Endothelial cell of umbilical vein (primary cell): ENCODE data around the gene RBM6. TPM values are rescaled to one million over a fixed set of nuclear protein-coding genes. Genes with fewer than 3 reads are reported as not detected.

Source experiments
- BruUV-seq: library from RNA; stranded (reverse); fragments of 400-500 nt; replicated peaks from 2 replicates; lab custom pipeline; 2021; lab: Mats Ljungman, UMichigan
- CTCF ChIA-PET: fragments of 300-600, 350-600 bp; sonication (Branson Sonifier 250); formaldehyde crosslinking; loops from one replicate; lab custom pipeline; 2021; ENCODE audit warnings: antibody characterized with exemption, inconsistent platforms; lab: Charles Lee
- POLR2A ChIA-PET: fragments of 300-600, 350-600 bp; sonication (Branson Sonifier 250); formaldehyde crosslinking; loops from one replicate; lab custom pipeline; 2021; ENCODE audit warnings: antibody characterized with exemption, inconsistent platforms; lab: Charles Lee
- DNase-seq: peaks from one replicate; pipeline ENCODE4 v3.0.0-alpha.2; 2011; ENCODE audit warnings: low read depth, low spot score
- FAIRE-seq: peaks from 2 replicates; lab custom pipeline; 2011; peaks lifted over from hg19 to GRCh38; lab: Jason Lieb, UNC
- H2AFZ ChIP-seq: 2 replicates; pipeline ENCODE4 v1.6.0; 2012; ENCODE audit warnings: low read depth, low read length, control low read depth, inconsistent platforms
- H3K27ac ChIP-seq: 2 replicates; pipeline ENCODE4 v1.5.1; 2011; ENCODE audit warnings: low read depth, mild to moderate bottlenecking, control low read depth, low read length, moderate library complexity; ENCODE audit not compliant: insufficient read depth
- H3K27me3 ChIP-seq, 2 experiments: 2 replicates each; pipeline versions ENCODE4 v1.6.0 to v1.6.1; 2011; ENCODE audit warnings: low read length in 2 of 2, mixed read lengths in 1 of 2; ENCODE audit not compliant: control insufficient read depth in 2 of 2, insufficient read depth in 2 of 2
- H3K36me3 ChIP-seq, 2 experiments: 2 replicates in 1 of 2; 3 replicates in 1 of 2; pipeline ENCODE4 v1.5.1; 2011; ENCODE audit warnings: low read length in 2 of 2, mild to moderate bottlenecking in 1 of 2, moderate library complexity in 1 of 2; ENCODE audit not compliant: control insufficient read depth in 2 of 2, insufficient read depth in 2 of 2; ENCODE audit errors: extremely low read depth in 1 of 2
- H3K4me1 ChIP-seq: 3 replicates; pipeline ENCODE4 v1.5.1; 2011; ENCODE audit warnings: mild to moderate bottlenecking, low read length; ENCODE audit not compliant: control insufficient read depth, insufficient read depth; ENCODE audit errors: extremely low read depth
- H3K4me2 ChIP-seq: 2 replicates; pipeline ENCODE4 v1.6.1; 2011; ENCODE audit warnings: low read length, control low read depth, mixed read lengths; ENCODE audit not compliant: insufficient read depth
- H3K4me3 ChIP-seq, 3 experiments: fragments of 200-600 bp in 1 of 3; sonication (generic), shearing (Covaris generic) in 1 of 3; replicated peaks in 1 of 3; 2 replicates each; pipeline ENCODE4 v1.5.1; 2011 to 2016; ENCODE audit warnings: control low read depth in 3 of 3, low read length in 3 of 3, mild to moderate bottlenecking in 2 of 3, inconsistent platforms in 1 of 3, low read depth in 1 of 3, moderate library complexity in 1 of 3; ENCODE audit not compliant: insufficient read depth in 1 of 3
- H3K79me2 ChIP-seq: 2 replicates; pipeline ENCODE4 v1.6.0; 2012; ENCODE audit warnings: low read length, inconsistent platforms; ENCODE audit not compliant: control insufficient read depth, insufficient read depth
- H3K9ac ChIP-seq: replicated peaks from 2 replicates; pipeline ENCODE3; 2011; ENCODE audit warnings: low read length, control low read depth; ENCODE audit not compliant: insufficient read depth; ENCODE audit errors: extremely low read depth
- H3K9me1 ChIP-seq: replicated peaks from 3 replicates; pipeline ENCODE4 v1.6.0; 2011; ENCODE audit warnings: mild to moderate bottlenecking, low read length; ENCODE audit not compliant: control insufficient read depth, insufficient read depth; ENCODE audit errors: extremely low read depth
- H3K9me3 ChIP-seq: replicated peaks from 2 replicates; pipeline ENCODE4 v1.5.1; 2012; ENCODE audit warnings: low read length, inconsistent platforms; ENCODE audit not compliant: control insufficient read depth, insufficient read depth
- H4K20me1 ChIP-seq: replicated peaks from 2 replicates; pipeline ENCODE3; 2011; ENCODE audit warnings: mild to moderate bottlenecking, low read length; ENCODE audit not compliant: control insufficient read depth, insufficient read depth; ENCODE audit errors: extremely low read depth
- EZH2 ChIP-seq: IDR thresholded peaks from 2 replicates; pipeline ENCODE4 v1.6.1; 2012; ENCODE audit warnings: borderline replicate concordance, low read depth, mild to moderate bottlenecking, moderate library complexity, low read length, inconsistent platforms; ENCODE audit not compliant: severe bottlenecking
- FOS ChIP-seq: IDR thresholded peaks from 2 replicates; pipeline ENCODE4 v1.6.1; 2011; ENCODE audit warnings: mild to moderate bottlenecking, low read length, moderate library complexity, borderline replicate concordance; ENCODE audit not compliant: insufficient read depth
- GATA2 ChIP-seq: IDR thresholded peaks from 2 replicates; pipeline ENCODE4 v1.7.0; 2011; ENCODE audit warnings: low read depth, mild to moderate bottlenecking, moderate library complexity, mixed read lengths, low read length; ENCODE audit not compliant: insufficient read length, insufficient read depth
- JUN ChIP-seq: IDR thresholded peaks from 2 replicates; pipeline ENCODE4 v1.6.1; 2011; ENCODE audit warnings: borderline replicate concordance, low read depth; ENCODE audit not compliant: insufficient read length, insufficient read depth
- MAX ChIP-seq: IDR thresholded peaks from 2 replicates; pipeline ENCODE4 v1.6.1; 2011; ENCODE audit not compliant: insufficient read depth, insufficient read length
- MYC ChIP-seq: IDR thresholded peaks from one replicate; pipeline ENCODE4 v1.6.1; 2011; ENCODE audit warnings: mild to moderate bottlenecking, low read depth, low read length
- POLR2A ChIP-seq: IDR thresholded peaks from 2 replicates; pipeline ENCODE4 v1.6.1; 2012; ENCODE audit warnings: low read depth, mild to moderate bottlenecking, control low read depth, low read length
- POLR2AphosphoS5 ChIP-seq: IDR thresholded peaks from 2 replicates; pipeline ENCODE4 v1.6.1; 2012; ENCODE audit warnings: low read depth, mild to moderate bottlenecking, control low read depth, low read length, moderate library complexity; ENCODE audit not compliant: insufficient read depth
- dilution Hi-C: fragments of 300-500 bp; cut with MboI; formaldehyde crosslinking; loops from one replicate; pipeline ENCODE4 v1.15.0; 2019; ENCODE audit warnings: low sequenced_read_pairs; ENCODE audit not compliant: extremely low pct_ligation_motif_present
- intact Hi-C: fragments of 100-400 bp; cut with micrococcal nuclease; formaldehyde crosslinking; loops from one replicate; pipeline ENCODE4 v1.10.0; 2022
- polyA plus RNA-seq, 4 experiments: library from polyadenylated mRNA; depleted of rRNA in 3 of 4; stranded (reverse) in 3 of 4; unstranded in 1 of 4; fragments of >200 nt; gene quantifications; 2 replicates each; pipeline versions ENCODE4 v1.2.1 to v1.2.3, GENCODE V29; 2011 to 2012; ENCODE audit warnings: missing spikeins in 1 of 4
- total RNA-seq: library from RNA; stranded (reverse); gene quantifications from 2 replicates; pipeline ENCODE4 v1.2.3, GENCODE V29; 2021
- TF ChIP-seq, protein P1 (sequence below), 2 donors: IDR thresholded peaks; 1 replicate in 1 of 2; 2 replicates in 1 of 2; pipeline ENCODE4 v1.5.1; 2011; ENCODE audit warnings: low read length in 2 of 2, mild to moderate bottlenecking in 2 of 2, moderate library complexity in 2 of 2, control low read depth in 1 of 2, inconsistent platforms in 1 of 2, low read depth in 1 of 2; ENCODE audit not compliant: insufficient read depth in 1 of 2; ENCODE audit errors: extremely low read depth in 1 of 2

RBM6 gene
- total and polyA plus RNA-seq, 2 donors (not counting 3 experiments of a cell fraction or from before 2014, with no cell fraction given): 30.4 to 94.5 TPM

DNA sequence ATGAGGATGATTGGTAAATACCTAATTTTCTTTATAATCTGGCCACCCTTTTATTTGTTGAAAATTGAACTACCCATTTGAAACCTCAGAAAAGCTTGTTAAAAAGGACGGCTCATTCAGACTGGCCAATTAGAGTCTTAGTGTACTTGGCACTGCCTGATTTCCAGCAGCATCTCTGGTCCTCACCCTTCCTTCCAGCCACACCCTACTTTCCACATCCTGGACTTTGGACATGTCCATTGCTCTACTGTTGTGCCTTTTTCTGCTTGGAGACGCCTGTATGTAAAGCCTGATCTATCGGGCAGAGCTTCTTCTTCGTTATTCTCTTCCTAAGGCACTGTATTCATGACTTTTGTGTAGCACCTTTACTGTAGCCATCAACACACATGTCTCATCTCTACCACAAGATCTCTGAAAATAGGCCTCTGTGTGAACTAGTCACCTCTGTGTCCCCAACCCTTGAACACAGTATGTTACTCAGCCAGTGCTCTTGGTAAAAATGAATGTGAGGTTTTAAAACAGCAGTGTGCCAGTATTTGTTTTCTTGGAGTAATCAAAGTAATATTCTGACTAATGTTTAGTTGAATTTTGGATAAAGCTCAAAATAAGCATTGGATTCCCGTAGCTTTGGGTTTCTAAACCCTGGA is 155.5 kb downstream of the RBM6 start:
- Histone ChIP-seq H3K9me1 (no peaks in the 10 kb centered on the region), H3K36me3 (peaks cover 55 to 60% of the 10 kb centered on the region in 2 experiments), H3K27me3 (no peaks in the 10 kb centered on the region), H3K9ac (no peak overlapping the region), H3K27ac (no peak overlapping the region), H3K4me2 (no peak overlapping the region), H3K4me1 (peaks cover 10% of the 10 kb centered on the region), H3K79me2 (peaks cover 51% of the 10 kb centered on the region), H4K20me1 (peaks cover 6% of the 10 kb centered on the region), H3K9me3 (no peaks in the 10 kb centered on the region), H2AFZ (no peak overlapping the region), H3K4me3 (no peak overlapping the region)
- POLR2A ChIA-PET: interaction anchor here (0.7 kb wide), 1 partner anchor 12 kb away, joined by 3 read pairs; no protein-coding TSS in a partner anchor
- FAIRE-seq (no peak), DNase-seq (no peak)
- TF ChIP-seq FOS (no peak), JUN (no peak), POLR2A (no peak), MAX (no peak), EZH2 (no peak), POLR2AphosphoS5 (no peak), GATA2 (no peak), MYC (no peak)
- TF ChIP-seq, protein P1, sequence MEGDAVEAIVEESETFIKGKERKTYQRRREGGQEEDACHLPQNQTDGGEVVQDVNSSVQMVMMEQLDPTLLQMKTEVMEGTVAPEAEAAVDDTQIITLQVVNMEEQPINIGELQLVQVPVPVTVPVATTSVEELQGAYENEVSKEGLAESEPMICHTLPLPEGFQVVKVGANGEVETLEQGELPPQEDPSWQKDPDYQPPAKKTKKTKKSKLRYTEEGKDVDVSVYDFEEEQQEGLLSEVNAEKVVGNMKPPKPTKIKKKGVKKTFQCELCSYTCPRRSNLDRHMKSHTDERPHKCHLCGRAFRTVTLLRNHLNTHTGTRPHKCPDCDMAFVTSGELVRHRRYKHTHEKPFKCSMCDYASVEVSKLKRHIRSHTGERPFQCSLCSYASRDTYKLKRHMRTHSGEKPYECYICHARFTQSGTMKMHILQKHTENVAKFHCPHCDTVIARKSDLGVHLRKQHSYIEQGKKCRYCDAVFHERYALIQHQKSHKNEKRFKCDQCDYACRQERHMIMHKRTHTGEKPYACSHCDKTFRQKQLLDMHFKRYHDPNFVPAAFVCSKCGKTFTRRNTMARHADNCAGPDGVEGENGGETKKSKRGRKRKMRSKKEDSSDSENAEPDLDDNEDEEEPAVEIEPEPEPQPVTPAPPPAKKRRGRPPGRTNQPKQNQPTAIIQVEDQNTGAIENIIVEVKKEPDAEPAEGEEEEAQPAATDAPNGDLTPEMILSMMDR (IDR thresholded peaks at IDR 0.05; ENCODE audit: extremely low read depth in 1 of 2, insufficient read depth in 1 of 2, low read depth in 1 of 2, low read length in 2 of 2): no peak
- intact Hi-C loops (no loop called here), dilution Hi-C loops (no loop called here)
- no TSS peak for BruUV-seq
- CTCF ChIA-PET: interaction anchor here (1.0 to 1.6 kb wide), 4 partner anchors 12 to 27 kb away, joined by 3 to 4 read pairs (median 4); no protein-coding TSS in a partner anchor
